Measurements from ENCODE around the gene GRK5.
"Not testable (repeated sequence)": the region's sequence is repeated elsewhere in the genome, so short reads cannot be mapped to it uniquely, and the experiment has no call there.

Gene GRK5

GRCh38 chr10:119233123-119233820 lies 25.9 kb downstream of the GRK5 start:
- DNase-seq (ENCODE audit: low read depth), result no peak
- H3K4me3 ChIP-seq (ENCODE audit: low read depth, low read length), result no peak overlapping the region
- TF ChIP-seq, protein P1, sequence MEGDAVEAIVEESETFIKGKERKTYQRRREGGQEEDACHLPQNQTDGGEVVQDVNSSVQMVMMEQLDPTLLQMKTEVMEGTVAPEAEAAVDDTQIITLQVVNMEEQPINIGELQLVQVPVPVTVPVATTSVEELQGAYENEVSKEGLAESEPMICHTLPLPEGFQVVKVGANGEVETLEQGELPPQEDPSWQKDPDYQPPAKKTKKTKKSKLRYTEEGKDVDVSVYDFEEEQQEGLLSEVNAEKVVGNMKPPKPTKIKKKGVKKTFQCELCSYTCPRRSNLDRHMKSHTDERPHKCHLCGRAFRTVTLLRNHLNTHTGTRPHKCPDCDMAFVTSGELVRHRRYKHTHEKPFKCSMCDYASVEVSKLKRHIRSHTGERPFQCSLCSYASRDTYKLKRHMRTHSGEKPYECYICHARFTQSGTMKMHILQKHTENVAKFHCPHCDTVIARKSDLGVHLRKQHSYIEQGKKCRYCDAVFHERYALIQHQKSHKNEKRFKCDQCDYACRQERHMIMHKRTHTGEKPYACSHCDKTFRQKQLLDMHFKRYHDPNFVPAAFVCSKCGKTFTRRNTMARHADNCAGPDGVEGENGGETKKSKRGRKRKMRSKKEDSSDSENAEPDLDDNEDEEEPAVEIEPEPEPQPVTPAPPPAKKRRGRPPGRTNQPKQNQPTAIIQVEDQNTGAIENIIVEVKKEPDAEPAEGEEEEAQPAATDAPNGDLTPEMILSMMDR (IDR thresholded peaks at IDR 0.05; ENCODE audit: control insufficient read depth, extremely low read depth, insufficient read depth), result no peak

DNA sequence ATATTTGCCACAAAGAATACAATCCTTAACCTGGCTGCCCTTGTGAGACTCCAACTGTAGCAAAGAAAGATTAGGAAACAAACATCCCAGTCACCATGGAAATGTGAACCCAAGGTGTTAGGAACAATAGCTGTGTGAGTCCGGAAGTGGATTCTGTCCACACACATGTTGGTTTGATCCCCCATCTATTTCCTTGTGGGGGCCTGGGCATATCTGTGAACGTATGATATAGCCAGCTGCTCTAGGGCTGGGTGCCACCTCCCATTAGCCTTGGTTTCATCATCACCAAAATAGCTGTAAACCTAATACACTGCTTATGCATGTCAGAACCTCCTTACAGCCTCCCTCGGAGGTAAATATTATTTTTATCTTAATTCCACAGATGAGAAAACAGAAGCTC lies 26.4 kb downstream of the GRK5 start:
- TF ChIP-seq, protein P1 (IDR thresholded peaks at IDR 0.05; ENCODE audit: control insufficient read depth, extremely low read depth, insufficient read depth), result no peak
- H3K4me3 ChIP-seq (ENCODE audit: low read depth, low read length), result no peak overlapping the region
- DNase-seq (ENCODE audit: low read depth), result no peak

- no peak overlapping the region for H3K4me3 ChIP-seq (ENCODE audit: low read depth, low read length)
- TF ChIP-seq, protein P1 (IDR thresholded peaks at IDR 0.05; ENCODE audit: control insufficient read depth, extremely low read depth, insufficient read depth), result no peak
- DNase-seq (ENCODE audit: low read depth), result no peak
Observed at GRCh38 chr10:119235356-119235755, 28.0 kb downstream of the GRK5 start.

GRCh38 chr10:119237722-119238436 lies 30.5 kb downstream of the GRK5 start:
- no peak for DNase-seq (ENCODE audit: low read depth)
- H3K4me3 ChIP-seq (ENCODE audit: low read depth, low read length), result no peak overlapping the region
- TF ChIP-seq, protein P1 (IDR thresholded peaks at IDR 0.05; ENCODE audit: control insufficient read depth, extremely low read depth, insufficient read depth), result no peak

DNA sequence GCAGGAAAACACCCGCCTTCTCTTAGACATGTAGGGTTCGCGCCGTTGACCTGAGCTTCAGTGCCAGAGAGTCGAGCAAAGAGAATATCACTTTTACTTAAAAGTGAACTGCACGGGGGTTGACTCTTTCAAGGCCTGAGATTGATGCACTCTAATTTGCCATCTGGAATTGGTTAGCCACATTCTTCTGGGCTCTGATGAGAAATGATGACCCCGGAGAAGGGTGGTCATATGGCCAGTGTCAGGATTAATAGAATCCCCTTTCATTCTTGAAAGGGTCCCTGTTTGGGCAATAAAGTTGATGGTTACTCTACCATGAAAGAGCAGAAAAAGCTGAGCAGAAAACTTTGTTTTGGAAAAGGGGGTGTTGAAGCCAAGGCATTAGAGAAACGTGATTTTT lies 31.2 kb downstream of the GRK5 start:
- DNase-seq (ENCODE audit: low read depth), result no peak
- no peak overlapping the region for H3K4me3 ChIP-seq (ENCODE audit: low read depth, low read length)

GRCh38 chr10:119239015-119239414 lies 31.6 kb downstream of the GRK5 start:
- not testable (repeated sequence) for DNase-seq (ENCODE audit: low read depth); H3K4me3 ChIP-seq (ENCODE audit: low read depth, low read length)

More for the DNA sequence above, 31.2 kb downstream of the GRK5 start:
- TF ChIP-seq, protein P1 (IDR thresholded peaks at IDR 0.05; ENCODE audit: control insufficient read depth, extremely low read depth, insufficient read depth), result no peak

DNA sequence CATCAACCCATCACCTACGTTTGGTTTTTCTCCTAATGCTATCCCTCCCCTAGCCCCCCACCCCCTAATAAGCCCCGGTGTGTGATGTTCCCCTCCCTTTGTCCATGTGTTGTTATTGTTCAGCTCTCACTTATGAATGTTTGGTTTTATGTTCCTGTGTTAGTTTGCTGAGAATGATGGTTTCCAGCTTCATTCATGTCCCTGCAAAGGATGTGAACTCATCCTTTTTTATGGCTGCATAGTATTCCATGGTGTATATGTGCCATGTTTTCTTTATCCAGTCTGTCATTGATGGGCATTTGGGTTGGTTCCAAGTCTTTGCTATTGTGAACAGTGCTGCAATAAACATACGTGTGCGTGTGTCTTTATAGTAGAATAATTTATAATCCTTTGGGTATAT lies 32.3 kb downstream of the GRK5 start:
- not testable (repeated sequence) for DNase-seq (ENCODE audit: low read depth); H3K4me3 ChIP-seq (ENCODE audit: low read depth, low read length)

DNA sequence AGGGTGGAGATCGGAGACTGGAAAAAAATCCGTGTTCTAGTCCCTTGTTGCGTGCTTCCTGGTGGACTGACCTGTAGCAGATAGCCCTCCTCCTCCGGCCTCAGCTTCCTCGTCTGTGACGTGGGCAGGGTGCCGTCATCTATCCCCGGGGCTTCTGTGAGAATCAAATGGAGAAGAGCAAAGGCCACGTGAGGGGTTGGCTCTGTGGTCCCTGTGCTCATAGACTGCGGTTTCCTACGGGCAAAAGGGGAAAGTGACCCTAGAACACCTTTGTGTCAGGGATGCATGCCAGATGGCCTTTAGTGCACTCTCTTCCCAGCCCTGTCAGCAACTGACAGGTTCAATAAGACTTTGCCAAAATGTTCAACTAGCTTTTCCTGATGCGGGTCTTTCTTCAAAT lies 33.7 kb downstream of the GRK5 start:
- TF ChIP-seq, protein P1 (IDR thresholded peaks at IDR 0.05; ENCODE audit: control insufficient read depth, extremely low read depth, insufficient read depth), result no peak
- H3K4me3 ChIP-seq (ENCODE audit: low read depth, low read length), result no peak overlapping the region
- DNase-seq (ENCODE audit: low read depth), result no peak
